Hepatocyte (in vitro differentiated cells): ENCODE results near the gene KNL1. TPM values are rescaled to one million over a fixed set of nuclear protein-coding genes. Genes with fewer than 3 reads are reported as not detected.
"Not testable (repeated sequence)": the region's sequence is repeated elsewhere in the genome, so short reads cannot be mapped to it uniquely, and the experiment has no call there.

ENCODE experiments used
- DNase-seq: peaks from one replicate; pipeline ENCODE4 v3.0.0-alpha.2; 2016; ENCODE audit warnings: low spot score
- H2AFZ ChIP-seq: fragments of 200-600 bp; sonication (generic); 2 replicates; pipeline ENCODE4 v1.6.0; 2016; ENCODE audit warnings: antibody characterized with exemption, mild to moderate bottlenecking
- H3K27ac ChIP-seq: fragments of 200-600 bp; sonication (generic); 2 replicates; pipeline ENCODE4 v1.5.1; 2016; ENCODE audit warnings: mild to moderate bottlenecking
- H3K27me3 ChIP-seq: fragments of 200-600 bp; sonication (generic); 2 replicates; pipeline ENCODE4 v1.6.1; 2016
- H3K36me3 ChIP-seq: fragments of 200-600 bp; sonication (generic); replicated peaks from 2 replicates; pipeline ENCODE4 v1.5.1; 2016; ENCODE audit warnings: low read depth; ENCODE audit not compliant: insufficient read depth
- H3K4me1 ChIP-seq: fragments of 200-600 bp; sonication (generic); 2 replicates; pipeline ENCODE4 v1.5.1; 2016; ENCODE audit warnings: mild to moderate bottlenecking, moderate library complexity; ENCODE audit not compliant: insufficient read depth
- H3K4me2 ChIP-seq: fragments of 200-600 bp; sonication (generic); 2 replicates; pipeline ENCODE4 v1.6.0; 2016
- H3K4me3 ChIP-seq: fragments of 200-600 bp; sonication (generic); 2 replicates; pipeline ENCODE4 v1.5.1; 2016; ENCODE audit warnings: mild to moderate bottlenecking
- H3K79me2 ChIP-seq: fragments of 200-600 bp; sonication (generic); 2 replicates; pipeline ENCODE4 v1.6.0; 2017; ENCODE audit warnings: mild to moderate bottlenecking
- H3K9me2 ChIP-seq: fragments of 200-600 bp; sonication (generic); replicated peaks from 2 replicates; pipeline ENCODE4 v1.6.0; 2017; ENCODE audit warnings: mild to moderate bottlenecking; ENCODE audit not compliant: insufficient read depth
- H3K9me3 ChIP-seq: fragments of 200-600 bp; sonication (generic); 2 replicates; pipeline ENCODE4 v1.5.1; 2016; ENCODE audit warnings: low read depth, mild to moderate bottlenecking
- H4K20me1 ChIP-seq: fragments of 200-600 bp; sonication (generic); 2 replicates; pipeline ENCODE4 v1.6.0; 2016; ENCODE audit warnings: mild to moderate bottlenecking; ENCODE audit not compliant: insufficient read depth, poor library complexity, severe bottlenecking
- CTCF ChIP-seq: fragments of 200-600 bp; sonication (generic); IDR thresholded peaks from 2 replicates; pipeline ENCODE4 v1.5.1; 2016; ENCODE audit warnings: antibody characterized with exemption, mild to moderate bottlenecking; ENCODE audit not compliant: poor library complexity
- EZH2 ChIP-seq: fragments of 200-600 bp; sonication (generic); IDR thresholded peaks from 2 replicates; pipeline ENCODE4 v1.6.1; 2016; ENCODE audit warnings: antibody characterized with exemption, mild to moderate bottlenecking, borderline replicate concordance
- EZH2phosphoT487 ChIP-seq: fragments of 200-600 bp; sonication (generic); IDR thresholded peaks from one replicate; pipeline ENCODE4 v1.6.1; 2018; ENCODE audit warnings: antibody characterized with exemption, mild to moderate bottlenecking, low read depth, moderate library complexity; ENCODE audit not compliant: unreplicated experiment, severe bottlenecking
- WGBS: methylation state at CpG from one replicate; pipeline ENCODE4 v1.1.6; 2016; ENCODE audit warnings: low lambda C conversion rate; ENCODE audit errors: missing lambda C conversion rate; 5-methylcytosine and 5-hydroxymethylcytosine counted together
- polyA plus RNA-seq: library from polyadenylated mRNA; unstranded; fragments of >200 nt; fragmentation: Nextera tagmentation; extraction: Ambion mirVana; gene quantifications from 2 replicates; pipeline ENCODE4 v1.2.1, GENCODE V29; 2016
- total RNA-seq: library from RNA; depleted of rRNA; stranded (reverse); fragments of >200 nt; gene quantifications from 2 replicates; pipeline ENCODE4 v1.2.3, GENCODE V29; 2014

KNL1 gene
- total and polyA plus RNA-seq, 2 experiments from 2014 or later, result 3.0 to 15.7 TPM

- Histone ChIP-seq H3K27ac (peak within 1 kb of the TSS; percentile 71), H3K4me3 (peak within 1 kb of the TSS; percentile 94), H3K27me3 (no peaks in the 10 kb centered on the region), H3K4me1 (peaks cover 6% of the 10 kb centered on the region), H3K9me2 (no peaks in the 10 kb centered on the region), H2AFZ (peak within 1 kb of the TSS; percentile 87), H4K20me1 (no peaks in the 10 kb centered on the region), H3K9me3 (no peaks in the 10 kb centered on the region), H3K4me2 (peak within 1 kb of the TSS; percentile 72), H3K36me3 (no peaks in the 10 kb centered on the region), H3K79me2 (peaks cover 22% of the 10 kb centered on the region)
- WGBS, result under 1% methylated on average over 62 of the region's 62 CpGs
- no peak for TF ChIP-seq EZH2
- no peak for TF ChIP-seq EZH2phosphoT487
- no peak for TF ChIP-seq CTCF
- DNase-seq, result peak; percentile 94
Measured at GRCh38 chr15:40569129-40569953, 24.7 kb upstream of the KNL1 start, which contains the start of gene RPUSD2. Gene RPUSD2, plus strand, starts transcription at chr15:40569299. Its CDS starts 39 bp downstream, at chr15:40569338.

GRCh38 chr15:40575113-40575512 lies 18.9 kb upstream of the KNL1 start:
- Histone ChIP-seq H3K4me3 (no peak overlapping the region), H3K27me3 (no peaks in the 10 kb centered on the region), H3K36me3 (no peaks in the 10 kb centered on the region), H3K79me2 (peaks cover 14% of the 10 kb centered on the region), H3K27ac (no peak overlapping the region), H2AFZ (no peak overlapping the region), H3K4me2 (no peak overlapping the region), H3K9me3 (no peaks in the 10 kb centered on the region), H3K9me2 (no peaks in the 10 kb centered on the region), H3K4me1 (peaks cover 6% of the 10 kb centered on the region), H4K20me1 (no peaks in the 10 kb centered on the region)
- no peak for DNase-seq
- no peak for TF ChIP-seq EZH2
- TF ChIP-seq CTCF, result no peak
- TF ChIP-seq EZH2phosphoT487, result no peak

GRCh38 chr15:40576914-40577313 lies 17.1 kb upstream of the KNL1 start:
- H3K79me2 ChIP-seq, H3K4me2 ChIP-seq, DNase-seq, H3K9me3 ChIP-seq, H3K9me2 ChIP-seq, H3K27me3 ChIP-seq, H3K4me3 ChIP-seq, H4K20me1 ChIP-seq, H3K4me1 ChIP-seq, H3K27ac ChIP-seq, H3K36me3 ChIP-seq, H2AFZ ChIP-seq: not testable (repeated sequence)
- WGBS, result 100% methylated on average over 4 of the region's 5 CpGs

- no peak for DNase-seq
- no peak overlapping the region for H3K4me3 ChIP-seq
- H2AFZ ChIP-seq, result no peak overlapping the region
- H3K36me3 ChIP-seq, result no peaks in the 10 kb centered on the region
- no peaks in the 10 kb centered on the region for H3K9me3 ChIP-seq
- 69% methylated on average over 4 of the region's 4 CpGs for WGBS
- no peaks in the 10 kb centered on the region for H3K79me2 ChIP-seq
- no peaks in the 10 kb centered on the region for H4K20me1 ChIP-seq
- no peaks in the 10 kb centered on the region for H3K9me2 ChIP-seq
- no peaks in the 10 kb centered on the region for H3K27me3 ChIP-seq
- TF ChIP-seq CTCF (no peak), EZH2 (no peak), EZH2phosphoT487 (no peak)
- no peak overlapping the region for H3K27ac ChIP-seq
- H3K4me2 ChIP-seq, result no peak overlapping the region
- no peaks in the 10 kb centered on the region for H3K4me1 ChIP-seq
Measured at GRCh38 chr15:40578892-40579291, 15.2 kb upstream of the KNL1 start.

GRCh38 chr15:40581796-40582195 lies 12.3 kb upstream of the KNL1 start:
- H2AFZ ChIP-seq, H3K79me2 ChIP-seq: not testable (repeated sequence)
- 79% methylated on average over 2 of the region's 2 CpGs for WGBS

More at GRCh38 chr15:40581796-40582195, 12.3 kb upstream of the KNL1 start:
- not testable (repeated sequence) for H4K20me1 ChIP-seq, H3K27me3 ChIP-seq, H3K4me1 ChIP-seq, H3K9me3 ChIP-seq, H3K4me2 ChIP-seq, H3K4me3 ChIP-seq, DNase-seq, H3K36me3 ChIP-seq, H3K27ac ChIP-seq, H3K9me2 ChIP-seq
